MCF 10A (cell line): Measurements from ENCODE around the gene LRFN4. TPM values are rescaled to one million over a fixed set of nuclear protein-coding genes. Genes with fewer than 3 reads are reported as not detected.

ENCODE experiments used
- BruUV-seq: library from RNA; stranded (reverse); fragments of 400-500 nt; replicated peaks from 2 replicates; lab custom pipeline; 2021; lab: Mats Ljungman, UMichigan
- CTCF ChIA-PET: fragments of 300-600 bp; sonication (Branson Sonifier 250); formaldehyde crosslinking; extraction: SDS; loops from one replicate; lab custom pipeline; 2021; ENCODE audit warnings: antibody characterized with exemption, inconsistent platforms; lab: Yijun Ruan, JAX
- POLR2A ChIA-PET: fragments of 300-600, 350-650 bp; sonication (Branson Sonifier 250); formaldehyde crosslinking; extraction: SDS; loops from one replicate; lab custom pipeline; 2020; ENCODE audit warnings: antibody characterized with exemption, inconsistent platforms; lab: Yijun Ruan, JAX
- DNase-seq: peaks from one replicate; pipeline ENCODE4 v3.0.0-alpha.2; 2018; ENCODE audit not compliant: unreplicated experiment
- H3K27ac Mint-ChIP-seq: one replicate; pipeline ENCODE4 v1.8.0; 2022; ENCODE audit warnings: mild to moderate bottlenecking, low read depth, mixed read lengths; ENCODE audit not compliant: unreplicated experiment
- H3K27me3 Mint-ChIP-seq: one replicate; pipeline ENCODE4 v1.8.0; 2022; ENCODE audit warnings: mixed read lengths; ENCODE audit not compliant: insufficient read depth, unreplicated experiment
- H3K36me3 Mint-ChIP-seq: one replicate; pipeline ENCODE4 v1.8.0; 2022; ENCODE audit warnings: mild to moderate bottlenecking, moderate library complexity, mixed read lengths; ENCODE audit not compliant: insufficient read depth, unreplicated experiment
- H3K4me1 Mint-ChIP-seq: one replicate; pipeline ENCODE4 v1.8.0; 2022; ENCODE audit warnings: mixed read lengths; ENCODE audit not compliant: insufficient read depth, unreplicated experiment
- H3K4me3 Mint-ChIP-seq: one replicate; pipeline ENCODE4 v1.8.0; 2022; ENCODE audit warnings: mild to moderate bottlenecking, moderate library complexity, mixed read lengths; ENCODE audit not compliant: unreplicated experiment
- H3K9me3 Mint-ChIP-seq: one replicate; pipeline ENCODE4 v1.8.0; 2022; ENCODE audit warnings: mixed read lengths; ENCODE audit not compliant: unreplicated experiment
- CTCF ChIP-seq: fragments of 200-600 bp; IDR thresholded peaks from one replicate; pipeline ENCODE4 v1.8.0; 2022; ENCODE audit warnings: antibody characterized with exemption, mild to moderate bottlenecking; ENCODE audit not compliant: unreplicated experiment
- intact Hi-C: fragments of 100-400 bp; cut with micrococcal nuclease; formaldehyde crosslinking; loops from 2 replicates; pipeline ENCODE4 v1.14.1; 2022
- total RNA-seq: library from RNA; stranded (reverse); gene quantifications from 2 replicates; pipeline ENCODE4 v1.2.3, GENCODE V29; 2022

Gene LRFN4
- total RNA-seq, 1 experiment from 2014 or later: 30.4 TPM

GRCh38 chr11:66868726-66869566 is 12.1 kb downstream of the LRFN4 start:
- DNase-seq: peak; percentile 71
- peak; percentile 27 for TF ChIP-seq CTCF
- ChIA-PET POLR2A (interaction anchor here (0.6 to 1.4 kb wide), 2 partner anchors 12 to 17 kb away, joined by 3 read pairs; no protein-coding TSS in a partner anchor), CTCF (interaction anchor here (0.6 to 0.7 kb wide), 2 partner anchors 9 to 124 kb away, joined by 3 read pairs; no protein-coding TSS in a partner anchor)
- Mint-ChIP-seq H3K27ac (no peak overlapping the region), H3K4me1 (no peaks in the 10 kb centered on the region), H3K36me3 (peaks cover 20% of the 10 kb centered on the region), H3K4me3 (no peak overlapping the region), H3K27me3 (no peaks in the 10 kb centered on the region), H3K9me3 (no peaks in the 10 kb centered on the region)
- BruUV-seq: no TSS peak
- intact Hi-C loops: no loop called here

DNA sequence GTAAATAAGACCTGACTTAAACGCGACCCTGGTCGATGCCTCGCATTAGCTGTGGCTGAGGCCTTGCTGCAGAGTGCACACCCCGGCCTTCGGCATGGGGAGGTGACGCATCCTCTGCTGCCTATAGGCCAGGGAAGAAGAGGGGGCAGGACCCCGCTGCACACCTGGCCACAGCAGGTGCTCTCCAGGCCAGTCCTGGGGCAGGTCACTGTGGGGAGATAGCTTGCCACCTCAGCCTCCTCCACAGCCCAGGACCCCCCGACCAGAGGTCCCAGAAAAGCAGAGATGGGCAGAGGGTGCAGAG is 12.7 kb downstream of the LRFN4 start:
- peaks cover 5% of the 10 kb centered on the region for H3K4me1 Mint-ChIP-seq
- intact Hi-C loops: no loop called here
- ChIA-PET CTCF (interaction anchor here (0.6 to 0.7 kb wide), 2 partner anchors 10 to 123 kb away, joined by 3 read pairs; no protein-coding TSS in a partner anchor), POLR2A (interaction anchor here (0.6 to 1.4 kb wide), 2 partner anchors 11 to 17 kb away, joined by 3 read pairs; no protein-coding TSS in a partner anchor)
- no peaks in the 10 kb centered on the region for H3K27me3 Mint-ChIP-seq
- H3K4me3 Mint-ChIP-seq: no peak overlapping the region
- no peak for TF ChIP-seq CTCF
- BruUV-seq: no TSS peak
- H3K9me3 Mint-ChIP-seq: no peaks in the 10 kb centered on the region
- H3K36me3 Mint-ChIP-seq: peaks cover 14% of the 10 kb centered on the region
- H3K27ac Mint-ChIP-seq: no peak overlapping the region
- no peak for DNase-seq

- Mint-ChIP-seq H3K27ac (no peak overlapping the region), H3K27me3 (no peaks in the 10 kb centered on the region), H3K36me3 (peaks cover 17% of the 10 kb centered on the region), H3K4me1 (peaks cover 11% of the 10 kb centered on the region), H3K9me3 (no peaks in the 10 kb centered on the region), H3K4me3 (no peak overlapping the region)
- ChIA-PET POLR2A (interaction anchor here (1.4 kb wide), 1 partner anchor 11 kb away, joined by 3 read pairs; no protein-coding TSS in a partner anchor), CTCF (interaction anchor here (0.6 kb wide), 1 partner anchor 102 kb away, joined by 3 read pairs; no protein-coding TSS in a partner anchor)
- TF ChIP-seq CTCF: no peak
- BruUV-seq: no TSS peak
- DNase-seq: no peak
- intact Hi-C loops: no loop called here
Observed at GRCh38 chr11:66870131-66870530, 13.3 kb downstream of the LRFN4 start.
